HG02884 (cell line): ENCODE measurements around the gene TF.

Experiments
- ATAC-seq: cut with Tn5 transposase; IDR thresholded peaks from one replicate; pipeline ENCODE4 v1.9.1; 2021; ENCODE audit warnings: mild to moderate bottlenecking, moderate library complexity; ENCODE audit not compliant: unreplicated experiment

Gene TF

GRCh38 chr3:133834621-133835417 is 88.6 kb downstream of the TF start:
- ATAC-seq, result no peak

- ATAC-seq, result no peak
These were observed 89.2 kb downstream of the TF start for GRCh38 chr3:133835418-133835743.

GRCh38 chr3:133835961-133836360 is 89.8 kb downstream of the TF start:
- ATAC-seq, result no peak

DNA sequence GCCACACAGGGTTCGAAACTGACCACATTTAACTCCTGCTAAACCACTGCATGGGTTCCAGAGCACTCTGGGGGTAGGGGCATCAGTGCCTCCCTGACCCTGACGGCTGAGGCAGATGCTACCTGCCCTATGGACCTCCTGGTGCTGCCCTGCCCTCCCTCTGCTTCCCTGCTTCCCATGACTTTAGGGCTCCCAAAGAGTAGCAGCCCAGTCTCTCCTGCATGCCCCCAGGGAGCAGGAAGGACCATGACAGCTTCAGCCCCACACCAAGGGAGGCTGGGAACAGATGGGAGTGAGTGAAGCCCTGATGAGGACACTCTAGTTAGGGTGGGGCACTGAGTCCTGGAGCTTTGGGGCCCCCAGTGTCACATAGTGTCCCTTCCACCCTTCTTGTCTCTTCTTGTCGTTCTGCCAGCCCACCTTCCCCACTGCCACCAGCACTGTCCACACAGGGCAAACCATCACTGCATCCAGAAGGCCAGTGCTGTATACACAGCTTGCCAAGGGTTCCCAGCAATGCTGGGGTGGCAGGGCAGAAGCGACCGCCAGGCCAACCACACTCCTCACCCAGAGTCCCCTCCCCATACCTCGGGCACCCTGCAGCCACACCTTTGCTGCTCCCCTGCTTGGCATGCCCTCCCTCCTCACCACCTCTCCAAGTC is 90.4 kb downstream of the TF start:
- ATAC-seq, result no peak

DNA sequence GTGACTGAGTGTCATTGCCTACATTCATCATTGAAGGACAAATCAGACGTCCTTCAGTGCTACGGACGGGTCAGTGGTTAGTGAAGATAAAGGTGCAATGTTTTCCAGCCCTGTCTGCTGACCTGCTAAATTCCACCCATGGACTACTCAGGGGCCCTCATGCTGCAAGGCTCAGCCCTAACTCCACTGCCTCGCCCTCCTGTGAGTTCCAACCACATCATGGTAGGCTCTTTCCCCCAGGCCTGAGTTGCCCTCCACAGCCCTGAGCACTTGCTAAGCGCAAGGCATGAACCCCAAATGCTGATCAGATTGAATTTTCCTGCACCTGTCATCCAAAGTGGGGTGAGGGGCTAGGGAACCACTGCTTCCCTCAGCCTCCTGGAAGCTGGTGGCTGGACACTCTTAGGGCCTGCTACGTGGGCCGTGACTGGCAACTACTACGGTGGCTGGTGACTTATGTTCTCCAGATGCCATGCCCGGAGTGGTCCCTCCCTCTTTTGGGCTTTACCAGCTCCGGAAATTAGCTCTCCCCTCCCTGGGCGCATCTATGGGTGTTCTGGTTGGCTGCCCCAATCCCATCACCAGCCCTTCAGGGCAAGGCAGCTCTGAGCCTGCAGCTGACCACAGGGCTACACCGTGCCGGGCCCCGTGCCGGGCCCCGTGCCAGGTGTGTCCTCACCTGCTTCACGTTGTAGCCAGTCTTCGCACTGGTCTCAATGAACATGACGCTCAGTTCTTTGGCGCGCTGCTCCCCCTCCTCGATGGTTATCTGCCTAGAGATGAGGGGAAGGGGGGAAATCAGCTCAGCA is 91.5 kb downstream of the TF start:
- ATAC-seq, result no peak

DNA sequence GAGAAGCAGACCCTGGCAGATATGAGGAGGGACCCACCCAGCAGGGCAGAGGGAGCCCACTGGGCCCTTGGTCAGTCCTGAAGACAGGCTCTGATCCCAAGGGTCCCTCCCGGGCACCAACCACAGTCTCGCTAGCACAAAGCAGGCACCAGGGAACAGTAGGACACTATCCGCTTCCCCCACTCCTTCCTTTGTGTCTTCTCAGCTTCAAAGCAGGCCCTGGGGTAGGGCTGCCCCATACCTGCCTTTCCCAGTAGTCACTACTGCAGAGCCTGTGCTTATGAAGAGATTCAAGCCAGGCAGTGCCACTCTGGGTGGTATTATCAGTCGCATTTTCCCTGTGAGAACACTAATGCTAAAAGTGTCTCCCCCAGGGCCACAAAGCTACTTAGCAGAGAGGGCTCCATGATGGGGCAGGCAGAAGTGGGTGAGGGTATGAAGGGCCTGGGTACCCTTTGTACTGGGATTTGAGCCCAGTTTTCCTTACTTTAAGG is 92.2 kb downstream of the TF start:
- ATAC-seq, result no peak

- ATAC-seq, result no peak
These were observed 93.0 kb downstream of the TF start for GRCh38 chr3:133838916-133839800.

- no peak for ATAC-seq
These were observed 94.0 kb downstream of the TF start for GRCh38 chr3:133840055-133840737.

DNA sequence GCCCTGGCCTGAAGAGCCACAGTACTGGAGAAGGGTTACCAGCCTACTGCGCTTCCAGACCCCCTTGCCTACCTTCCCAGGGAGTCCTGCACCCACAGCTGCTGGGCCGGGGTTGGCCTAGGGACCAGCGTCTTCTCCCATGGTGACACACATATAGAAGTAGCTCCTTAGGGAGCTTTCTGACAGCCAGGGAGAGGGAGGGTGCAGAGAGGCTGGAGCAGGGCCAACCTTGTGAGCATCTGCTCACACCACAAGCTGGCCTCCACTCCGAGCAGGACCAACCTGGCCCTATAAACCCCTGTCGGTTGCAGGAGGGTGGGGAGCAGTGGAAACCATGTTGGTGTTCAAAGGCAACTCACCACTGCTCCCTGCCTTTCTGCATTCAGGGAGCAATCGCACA is 94.6 kb downstream of the TF start:
- ATAC-seq, result no peak

GRCh38 chr3:133841196-133841595 is 95.0 kb downstream of the TF start:
- no peak for ATAC-seq

DNA sequence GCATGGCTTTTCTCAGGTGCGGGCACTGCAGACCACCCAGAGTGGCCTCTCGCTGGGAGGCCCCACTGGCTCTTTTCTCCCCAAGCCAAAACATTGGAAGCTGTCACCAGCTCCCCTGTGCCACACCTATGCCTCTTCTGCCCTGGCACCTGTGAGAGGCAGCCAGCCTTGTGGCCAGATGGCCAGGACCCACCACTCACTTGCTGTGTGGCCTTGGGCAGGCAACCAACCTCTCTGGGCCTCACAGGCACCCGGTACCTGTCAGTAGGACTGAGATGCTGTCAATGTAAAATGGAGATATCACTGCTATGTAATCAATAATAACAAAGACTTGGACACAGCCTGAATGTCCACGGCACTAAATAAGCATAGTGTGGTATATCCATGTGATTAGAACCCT is 96.0 kb downstream of the TF start:
- no peak for ATAC-seq

- no peak for ATAC-seq
These were observed 97.4 kb downstream of the TF start for GRCh38 chr3:133843634-133844033.

GRCh38 chr3:133845127-133845526 is 98.9 kb downstream of the TF start:
- ATAC-seq, result no peak
